ENCODE measurements around the gene MGAT5.
"Not testable (repeated sequence)": the region's sequence is repeated elsewhere in the genome, so short reads cannot be mapped to it uniquely, and the experiment has no call there.

Gene MGAT5

DNA sequence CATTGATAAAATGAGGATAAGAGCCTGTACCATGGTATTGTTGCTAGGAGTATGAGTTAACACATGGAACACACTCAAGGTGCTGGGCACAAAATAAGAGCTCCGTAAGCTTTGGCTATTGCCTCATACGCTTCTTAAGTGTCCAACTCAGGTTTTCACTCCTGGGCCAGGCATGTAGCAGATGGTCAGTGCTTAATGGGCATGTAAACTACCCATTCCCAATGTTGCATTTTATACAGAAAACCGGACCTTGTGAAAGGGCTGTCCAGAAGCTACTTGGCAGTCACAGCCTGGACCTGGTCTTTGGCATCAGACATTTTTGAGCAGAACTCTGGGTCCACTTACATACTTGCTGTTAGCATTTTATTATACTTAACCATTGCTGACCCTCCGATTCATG, 26.9 kb downstream of the MGAT5 start:
- DNase-seq, result no peak

DNA sequence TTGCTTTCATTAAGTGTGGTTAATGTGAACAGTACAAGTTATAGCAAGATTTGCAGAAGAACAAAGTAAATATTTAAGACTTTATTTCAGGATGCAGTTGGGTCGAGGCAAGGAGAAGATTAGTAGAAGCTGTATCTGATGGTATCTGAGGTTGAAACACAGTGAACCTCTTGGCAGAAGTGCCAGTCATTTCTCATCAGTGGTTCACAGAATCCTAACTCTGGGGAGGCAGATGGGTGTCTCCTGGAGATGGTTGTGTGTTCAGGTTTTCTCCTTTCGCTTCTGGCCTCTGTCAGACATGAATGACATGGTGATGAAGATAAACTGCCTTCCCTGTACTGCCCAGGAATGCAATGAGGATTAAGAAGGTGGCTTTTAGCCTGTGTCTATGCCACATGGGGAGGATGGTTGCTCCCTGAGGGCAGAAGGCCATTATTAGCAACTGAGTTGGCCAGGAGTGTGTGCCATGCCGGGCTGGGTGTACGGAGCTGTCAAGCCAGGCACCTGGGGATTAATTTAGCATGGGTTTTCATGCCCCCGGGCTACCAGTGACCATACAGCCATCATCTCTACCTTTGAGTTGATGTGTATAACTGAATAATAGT, 28.0 kb downstream of the MGAT5 start:
- no peak for DNase-seq

- DNase-seq, result no peak
Observed at GRCh38 chr2:134282629-134283400, 28.9 kb downstream of the MGAT5 start.

- DNase-seq, result no peak
Observed at GRCh38 chr2:134283661-134284060, 29.8 kb downstream of the MGAT5 start.

DNA sequence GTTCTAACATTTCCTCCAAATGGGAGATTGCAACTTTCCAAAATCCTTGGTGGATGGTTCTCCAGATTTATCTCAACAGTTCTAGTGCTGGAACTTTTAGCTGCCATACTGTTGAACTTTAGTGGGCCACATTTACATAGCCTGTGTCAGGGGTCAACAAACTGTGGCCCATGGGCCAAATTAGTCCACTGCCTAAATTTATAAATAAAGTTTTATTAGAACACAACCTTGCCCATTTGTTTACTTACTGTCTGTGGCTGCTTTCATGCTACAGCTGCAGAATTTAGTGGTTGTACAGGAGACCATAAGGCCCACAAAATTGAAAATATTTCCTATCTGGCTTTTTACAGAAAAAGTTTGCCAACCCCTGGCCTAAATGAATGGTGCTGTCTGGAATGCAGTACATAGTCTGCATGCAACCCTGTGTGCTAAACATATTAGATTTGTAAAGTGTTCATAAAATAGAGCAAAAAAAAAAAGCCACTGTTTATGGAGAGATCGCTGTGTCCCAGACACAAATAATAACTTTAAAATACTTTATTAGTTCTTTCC, 30.3 kb downstream of the MGAT5 start:
- no peak for DNase-seq

GRCh38 chr2:134287323-134287722, 33.5 kb downstream of the MGAT5 start:
- no peak for DNase-seq

DNA sequence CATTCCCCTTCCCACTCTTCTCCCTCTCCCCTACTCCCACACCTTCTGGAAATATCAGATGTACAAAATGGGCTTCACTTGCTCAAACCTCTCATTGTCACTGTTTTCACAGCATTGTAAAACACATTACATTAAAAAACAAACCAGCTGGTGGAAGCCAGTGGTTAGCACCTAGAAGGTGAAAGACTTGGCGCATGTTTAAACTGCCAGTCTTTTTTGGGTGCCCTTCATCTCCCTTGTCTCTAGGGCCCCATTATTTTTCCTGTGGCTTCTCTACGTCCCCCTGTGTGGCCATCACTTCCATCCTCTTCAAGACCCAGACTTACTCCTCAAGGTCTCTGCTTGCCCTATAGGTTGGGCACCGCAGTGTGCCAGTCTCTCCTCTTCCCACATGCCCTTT, 34.9 kb downstream of the MGAT5 start:
- DNase-seq, result no peak

DNA sequence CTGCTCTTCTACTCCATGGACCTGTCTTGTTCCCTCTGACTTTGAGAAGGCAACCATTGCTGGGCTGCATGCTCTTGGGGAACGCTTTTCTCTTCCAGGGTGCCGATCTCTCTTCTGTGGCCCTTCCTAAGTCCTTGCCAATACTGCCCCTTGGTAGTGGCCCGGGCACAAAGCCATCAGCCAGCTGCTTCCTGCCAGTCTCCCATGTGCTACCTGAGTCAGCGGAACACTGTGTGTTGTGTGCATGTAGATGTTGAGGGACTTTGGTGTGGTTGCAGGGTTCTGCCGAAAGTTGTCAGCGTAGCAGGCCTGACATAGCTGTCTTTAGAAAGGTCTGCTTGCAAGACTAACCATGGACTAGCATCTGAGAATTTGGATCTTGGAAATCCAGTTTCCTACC, 35.4 kb downstream of the MGAT5 start:
- DNase-seq, result no peak

DNA sequence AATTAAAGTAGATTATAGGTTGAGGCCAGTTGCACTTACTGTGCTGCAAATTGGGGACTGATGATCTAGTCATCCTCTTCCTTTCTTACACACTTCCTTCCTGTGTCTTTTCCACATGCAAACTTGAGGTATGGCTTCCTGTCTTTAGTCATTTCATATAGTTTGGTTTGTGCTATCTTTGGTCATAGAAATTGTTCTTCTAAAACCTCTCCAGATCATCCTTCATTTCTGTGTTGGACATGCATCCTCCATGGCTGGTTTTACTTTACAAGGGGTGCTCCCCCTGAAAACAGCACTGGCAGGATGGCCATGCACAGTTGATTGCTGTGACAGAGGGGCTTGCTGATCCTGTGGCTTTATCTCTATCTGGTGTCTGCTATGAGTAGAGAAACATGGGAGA, 36.5 kb downstream of the MGAT5 start:
- no peak for DNase-seq

DNA sequence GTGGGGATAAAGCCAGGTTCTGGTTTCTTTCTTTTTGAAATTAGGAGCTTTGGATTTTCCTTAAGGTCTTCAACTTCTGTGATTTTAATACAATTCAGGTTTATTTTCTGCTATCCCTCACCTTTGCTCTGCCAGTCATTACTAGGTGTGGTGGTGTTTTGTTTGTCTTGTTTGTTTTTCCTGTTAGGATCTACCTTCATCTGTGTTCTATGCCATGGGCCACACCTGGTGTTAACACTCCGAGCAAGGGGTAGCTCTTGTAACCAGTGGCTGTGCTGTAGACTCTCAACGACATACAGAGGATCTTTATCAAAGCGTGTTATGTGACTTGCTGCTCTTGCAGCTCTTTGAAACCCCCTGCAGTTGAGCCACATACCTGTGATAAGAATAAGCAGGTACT, 38.6 kb downstream of the MGAT5 start:
- DNase-seq, result no peak

GRCh38 chr2:134293719-134294537, 40.1 kb downstream of the MGAT5 start:
- DNase-seq, result no peak

GRCh38 chr2:134294598-134294997, 40.7 kb downstream of the MGAT5 start:
- DNase-seq, result not testable (repeated sequence)

DNA sequence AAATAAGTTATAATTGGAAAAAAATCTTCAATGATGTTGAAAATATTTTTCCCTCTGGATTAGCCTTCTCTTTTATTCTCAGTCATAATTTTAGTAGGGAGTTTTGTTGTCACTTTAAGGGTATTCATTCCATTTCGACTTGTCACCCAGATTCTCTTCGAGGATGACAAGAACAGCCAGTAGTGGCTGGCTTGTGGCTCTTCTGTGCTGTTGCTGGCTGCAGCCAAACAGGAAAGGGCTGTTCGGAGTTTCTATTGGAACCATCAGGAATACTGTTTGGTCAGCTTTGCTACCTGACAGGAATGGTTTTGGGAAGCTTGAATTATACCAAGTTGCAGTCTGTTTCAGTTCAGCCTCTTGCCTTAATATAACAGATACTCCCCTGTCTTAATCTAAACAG, 41.6 kb downstream of the MGAT5 start:
- DNase-seq, result no peak

DNA sequence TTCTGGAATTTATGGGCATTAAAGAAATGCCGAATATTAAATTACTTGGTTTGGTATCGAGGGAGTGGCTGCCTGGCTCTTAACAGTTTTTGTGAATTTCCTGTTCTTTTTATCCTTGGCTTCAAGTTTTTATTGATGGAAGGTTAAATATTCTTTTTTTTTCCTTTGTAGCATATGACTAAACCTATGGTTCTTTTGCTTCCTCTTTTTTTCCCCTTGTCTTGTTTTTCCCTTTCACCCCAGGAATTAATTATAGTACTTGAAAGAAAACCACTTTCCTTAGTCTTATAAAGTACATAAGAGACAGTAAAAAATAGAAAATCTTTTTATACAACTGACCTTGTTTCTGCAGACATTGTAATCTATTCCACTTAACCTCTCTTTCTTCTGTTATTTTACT, 42.4 kb downstream of the MGAT5 start:
- no peak for DNase-seq

GRCh38 chr2:134299334-134299733, 45.5 kb downstream of the MGAT5 start:
- DNase-seq, result no peak

DNA sequence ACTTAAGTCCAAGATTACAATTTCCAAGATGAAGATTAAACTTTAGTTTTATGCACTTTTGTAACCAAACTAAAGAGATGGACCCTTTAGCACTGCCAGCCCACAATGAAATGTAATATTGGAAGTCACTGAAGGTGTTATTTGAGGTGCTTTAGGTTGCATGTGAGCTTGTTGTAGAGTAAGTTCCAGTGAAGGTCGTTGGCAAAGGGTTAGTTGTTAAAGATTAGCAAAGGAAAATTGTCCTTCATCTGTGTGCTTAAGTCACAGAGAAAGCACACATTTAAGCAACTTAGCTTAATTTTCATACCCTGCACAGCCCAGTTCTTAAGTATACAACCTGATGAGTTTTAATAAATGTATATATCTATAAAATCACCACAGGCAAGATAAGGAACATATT, 46.7 kb downstream of the MGAT5 start:
- DNase-seq, result no peak

DNA sequence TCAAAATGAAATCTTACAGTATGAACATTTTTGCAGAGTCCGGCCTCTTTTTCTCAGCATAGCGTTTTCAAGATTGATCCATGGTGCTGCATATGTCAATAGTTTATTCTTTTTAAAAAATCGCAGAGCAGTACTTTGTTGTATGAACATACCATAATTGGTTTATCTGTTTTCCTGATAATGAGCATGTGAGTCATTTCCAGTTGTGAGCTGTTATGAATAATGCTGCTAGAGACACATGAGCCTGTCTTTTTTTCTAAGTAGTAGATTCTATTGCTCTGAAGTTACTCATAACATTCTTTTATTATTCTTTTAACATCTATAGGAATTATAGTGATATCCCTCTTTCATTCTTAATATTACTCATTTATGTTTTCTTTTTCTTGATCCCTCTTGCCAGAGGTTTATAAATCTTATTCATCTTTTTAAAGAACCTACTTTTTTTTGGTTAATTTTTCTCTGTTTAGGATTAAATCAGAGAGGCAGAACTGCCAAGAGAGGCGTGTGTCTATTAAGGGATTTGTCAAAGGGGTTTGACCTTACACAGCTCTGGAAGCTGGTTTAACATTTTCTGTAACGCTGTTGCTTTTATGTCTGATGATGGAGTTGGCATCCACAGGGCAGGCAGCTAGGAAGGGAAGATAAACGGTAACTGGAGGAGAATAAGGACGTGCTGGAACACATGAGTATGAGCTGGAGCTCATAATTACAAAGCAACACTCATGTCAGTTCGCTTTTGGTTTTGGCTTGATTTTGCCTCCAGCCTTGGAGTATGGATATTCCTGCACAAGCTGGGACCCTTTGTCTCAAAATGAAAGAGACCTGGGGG, 47.4 kb downstream of the MGAT5 start:
- DNase-seq, result no peak

GRCh38 chr2:134301928-134302260, 48.0 kb downstream of the MGAT5 start:
- no peak for DNase-seq

- no peak for DNase-seq
Observed at GRCh38 chr2:134304394-134305108, 50.7 kb downstream of the MGAT5 start.

GRCh38 chr2:134305109-134305491, 51.2 kb downstream of the MGAT5 start:
- DNase-seq, result no peak

GRCh38 chr2:134306521-134306920, 52.6 kb downstream of the MGAT5 start:
- DNase-seq, result no peak

DNA sequence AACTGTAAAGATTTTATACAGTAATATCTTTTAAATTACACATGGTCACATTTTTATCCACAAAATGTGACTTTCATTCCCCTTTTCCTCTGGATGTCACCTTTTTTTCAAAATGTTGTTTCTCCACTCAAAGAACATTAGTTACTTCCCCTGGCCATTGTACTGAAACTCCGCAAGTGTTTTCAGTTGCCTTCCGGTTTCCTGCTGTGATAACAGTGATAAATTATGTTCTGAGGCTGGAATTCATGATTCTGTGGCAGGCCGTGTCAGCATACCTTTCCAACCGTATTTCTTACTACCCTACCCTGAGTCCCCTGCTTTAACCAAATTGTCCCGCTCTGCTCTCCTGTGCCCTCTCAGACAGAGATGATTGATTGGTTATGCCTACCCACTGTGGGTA, 53.5 kb downstream of the MGAT5 start:
- no peak for DNase-seq
